HepG2 (cell line): ENCODE results near the gene GRIFIN. TPM values are rescaled to one million over a fixed set of nuclear protein-coding genes. Genes with fewer than 3 reads are reported as not detected.

Experiments used
- ATAC-seq: fragments of 200-7000 bp; cut with Tn5 transposase; 3 replicates; pipeline ENCODE4 v1.9.1; 2020; ENCODE audit warnings: mild to moderate bottlenecking, moderate library complexity
- BruUV-seq: library from RNA; stranded (reverse); fragments of 400-500 nt; replicated peaks from 2 replicates; lab custom pipeline; 2021; lab: Mats Ljungman, UMichigan
- CTCF ChIA-PET: fragments of 300-600 bp; formaldehyde crosslinking; extraction: SDS; loops from one replicate; lab custom pipeline; 2021; ENCODE audit warnings: low total read pairs, inconsistent platforms, low intra/inter-chr PET ratio; lab: Yijun Ruan, JAX
- POLR2A ChIA-PET: fragments of 350-600 bp; sonication (Branson Sonifier 250); formaldehyde crosslinking; loops from one replicate; lab custom pipeline; 2020; ENCODE audit warnings: antibody characterized with exemption, inconsistent platforms; lab: Yijun Ruan, JAX
- DNase-seq: peaks from one replicate; pipeline ENCODE4 v3.0.0-alpha.2; 2015; ENCODE audit warnings: low spot score
- FAIRE-seq: peaks from 3 replicates; lab custom pipeline; 2011; peaks lifted over from hg19 to GRCh38; lab: Jason Lieb, UNC
- H2AFZ ChIP-seq: one replicate; pipeline ENCODE4 v1.6.1; 2011; ENCODE audit warnings: low read length, inconsistent platforms
- H3K27ac ChIP-seq: fragments of 300-600 bp; 3 replicates; pipeline ENCODE4 v1.8.0; 2011; ENCODE audit warnings: mixed run types, mild to moderate bottlenecking, mixed read lengths, low read length, inconsistent platforms; ENCODE audit not compliant: insufficient read depth; ENCODE audit errors: extremely low read length
- H3K27me3 ChIP-seq, 2 experiments: fragments of 200-600 bp in 1 of 2; 2 replicates in 1 of 2; 3 replicates in 1 of 2; pipeline versions ENCODE4 v1.6.0 to v1.8.0; 2011; ENCODE audit warnings: low read length in 2 of 2, mild to moderate bottlenecking in 2 of 2, moderate library complexity in 2 of 2, inconsistent platforms in 1 of 2; ENCODE audit not compliant: insufficient read depth in 2 of 2, control insufficient read depth in 1 of 2
- H3K36me3 ChIP-seq, 2 experiments: fragments of 200-600 bp in 1 of 2; replicated peaks in 1 of 2; 2 replicates in 1 of 2; 3 replicates in 1 of 2; pipeline versions ENCODE4 v1.5.1 to v1.8.0; 2011; ENCODE audit warnings: low read length in 2 of 2, inconsistent platforms in 1 of 2; ENCODE audit not compliant: insufficient read depth in 2 of 2, control insufficient read depth in 1 of 2
- H3K4me1 ChIP-seq: 2 replicates; pipeline ENCODE4 v1.5.1; 2012; ENCODE audit warnings: low read length, inconsistent platforms; ENCODE audit not compliant: insufficient read depth
- H3K4me2 ChIP-seq: 2 replicates; pipeline ENCODE4 v1.6.0; 2011; ENCODE audit warnings: low read depth, low read length, inconsistent platforms
- H3K4me3 ChIP-seq, 3 experiments: fragments of 200-600 bp in 1 of 3; sonication (generic), shearing (Covaris generic) in 1 of 3; replicated peaks in 1 of 3; 2 replicates each; pipeline ENCODE4 v1.5.1; 2011 to 2016; ENCODE audit warnings: low read length in 3 of 3, inconsistent platforms in 2 of 3, low read depth in 2 of 3, mild to moderate bottlenecking in 2 of 3, control low read depth in 1 of 3, mixed read lengths in 1 of 3; ENCODE audit not compliant: insufficient read depth in 1 of 3
- H3K79me2 ChIP-seq: one replicate; pipeline ENCODE4 v1.6.1; 2011; ENCODE audit warnings: low read length, inconsistent platforms; ENCODE audit not compliant: insufficient read depth
- H3K9ac ChIP-seq: 2 replicates; pipeline ENCODE4 v1.6.0; 2011; ENCODE audit warnings: mild to moderate bottlenecking, low read depth, low read length, inconsistent platforms; ENCODE audit not compliant: insufficient read depth
- H3K9me3 ChIP-seq: 2 replicates; pipeline ENCODE4 v1.5.1; 2012; ENCODE audit warnings: mild to moderate bottlenecking, low read length
- H4K20me1 ChIP-seq: 2 replicates; pipeline ENCODE4 v1.6.0; 2011; ENCODE audit warnings: inconsistent platforms, mild to moderate bottlenecking, low read length, moderate library complexity; ENCODE audit not compliant: insufficient read depth
- FOXK2 ChIP-seq: fragments of 450-650 bp; IDR thresholded peaks from 2 replicates; pipeline ENCODE4 v1.6.1; 2016
- NKX3-1 ChIP-seq: sonication (generic); formaldehyde crosslinking; IDR thresholded peaks from 2 replicates; pipeline ENCODE4 v1.5.0; 2020; ENCODE audit warnings: missing genetic modification reagents
- PAX8 ChIP-seq: sonication (generic); formaldehyde crosslinking; IDR thresholded peaks from 2 replicates; pipeline ENCODE4 v1.8.0; 2022; ENCODE audit warnings: mild to moderate bottlenecking, missing genetic modification reagents, borderline replicate concordance
- PITX1 ChIP-seq: sonication (generic); formaldehyde crosslinking; IDR thresholded peaks from 2 replicates; pipeline ENCODE4 v1.5.1; 2020; ENCODE audit warnings: mild to moderate bottlenecking, missing genetic modification reagents
- RFX3 ChIP-seq: IDR thresholded peaks from 2 replicates; pipeline ENCODE4 v1.6.1; 2016; ENCODE audit warnings: missing biosample characterization, missing genetic modification reagents
- TCF12 ChIP-seq, 2 experiments: fragments of 450-650 bp in 1 of 2; sonication (generic) in 1 of 2; formaldehyde crosslinking in 1 of 2; IDR thresholded peaks; 2 replicates each; pipeline versions ENCODE4 v1.6.1 to v1.8.0; 2017 to 2022; ENCODE audit warnings: antibody characterized with exemption in 1 of 2, mild to moderate bottlenecking in 1 of 2, missing genetic modification reagents in 1 of 2, moderate library complexity in 1 of 2
- ZNF577 ChIP-seq: sonication (generic); formaldehyde crosslinking; IDR thresholded peaks from 2 replicates; pipeline ENCODE4 v1.4.0; 2020; ENCODE audit warnings: mild to moderate bottlenecking, low read depth, missing genetic modification reagents, borderline replicate concordance
- ZNF607 ChIP-seq: sonication (generic); formaldehyde crosslinking; IDR thresholded peaks from 2 replicates; pipeline ENCODE4 v1.5.1; 2020; ENCODE audit warnings: missing genetic modification reagents, mild to moderate bottlenecking, borderline replicate concordance
- ZNF792 ChIP-seq: IDR thresholded peaks from 2 replicates; pipeline ENCODE4 v1.6.1; 2016
- ZSCAN9 ChIP-seq: IDR thresholded peaks from 2 replicates; pipeline ENCODE4 v1.6.1; 2016; ENCODE audit warnings: borderline replicate concordance
- WGBS: methylation state at CpG from one replicate; pipeline ENCODE4 v1.1.6; 2017; ENCODE audit warnings: low lambda C conversion rate; 5-methylcytosine and 5-hydroxymethylcytosine counted together
- in situ Hi-C: cut with HindIII; loops from 2 replicates; pipeline ENCODE4 v1.10.0; 2017; ENCODE audit warnings: low pct_unique_long_range_greater_than_20kb; ENCODE audit not compliant: extremely low pct_ligation_motif_present
- intact Hi-C: fragments of 100-400 bp; cut with micrococcal nuclease; formaldehyde crosslinking; loops from one replicate; pipeline ENCODE4 v1.10.0; 2022; ENCODE audit not compliant: unreplicated experiment
- polyA plus RNA-seq, 8 experiments: library from polyadenylated mRNA; depleted of rRNA in 3 of 8; stranded (reverse) in 7 of 8; unstranded in 1 of 8; fragments of >200 nt; fragmentation: Illumina TruSeq in 4 of 8; extraction: Trizol in 4 of 8; gene quantifications; 2 replicates each; pipeline versions ENCODE4 v1.2.1 to v1.2.3, GENCODE V29; 2011 to 2016; ENCODE audit warnings: low read depth in 4 of 8, missing spikeins in 1 of 8, mixed read lengths in 1 of 8; ENCODE audit not compliant: insufficient read depth in 1 of 8
- total RNA-seq, 5 experiments: library from RNA; depleted of rRNA; stranded (reverse); fragments of >200 nt; fragmentation: Illumina TruSeq; extraction: Trizol; gene quantifications; 2 replicates each; pipeline ENCODE4 v1.2.3, GENCODE V29; 2016; ENCODE audit warnings: low read depth in 1 of 5
- TF ChIP-seq, protein P1 (sequence below): sonication (generic); formaldehyde crosslinking; IDR thresholded peaks from 2 replicates; pipeline ENCODE4 v1.4.0; 2020; ENCODE audit warnings: missing genetic modification reagents
- TF ChIP-seq, protein P2 (sequence below): fragments of 450-650 bp; IDR thresholded peaks from 2 replicates; pipeline ENCODE4 v1.6.1; 2016
- TF ChIP-seq, protein P3 (sequence below): sonication (generic); formaldehyde crosslinking; IDR thresholded peaks from 2 replicates; pipeline ENCODE4 v1.8.1; 2023; ENCODE audit warnings: mild to moderate bottlenecking, missing genetic modification reagents
- TF ChIP-seq, protein P4 (sequence below): sonication (generic); formaldehyde crosslinking; IDR thresholded peaks from 2 replicates; pipeline ENCODE4 v1.5.0; 2020; ENCODE audit warnings: mild to moderate bottlenecking, missing genetic modification reagents, borderline replicate concordance

GRIFIN gene
- total and polyA plus RNA-seq, 2 of the 13 experiments (the other 11 are each of a cell fraction or from before 2014, with no cell fraction given), result not detected

DNA sequence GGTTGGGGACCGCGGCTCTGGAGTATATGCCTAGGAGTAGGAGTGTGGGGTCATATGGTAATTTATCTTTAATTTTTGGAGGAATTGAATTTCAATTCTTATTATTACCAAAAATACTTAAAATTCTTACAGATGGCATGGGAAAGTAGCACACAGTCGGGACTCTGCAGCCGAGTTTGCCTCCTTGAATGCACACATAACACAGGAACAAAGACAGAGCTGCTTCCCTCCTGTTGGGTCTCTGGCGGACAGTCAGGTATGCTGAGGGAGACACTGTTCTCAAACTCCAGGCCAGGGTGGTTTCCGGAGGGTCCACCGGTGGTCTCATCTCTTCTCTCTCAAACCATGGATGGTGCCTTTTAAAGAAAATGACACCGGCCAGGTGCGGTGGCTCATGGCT is 32.7 kb downstream of the GRIFIN start:
- Histone ChIP-seq H3K27ac (no peak overlapping the region), H3K4me3 (no peak overlapping the region), H3K9ac (no peak overlapping the region), H3K9me3 (no peaks in the 10 kb centered on the region), H2AFZ (no peak overlapping the region), H3K36me3 (no peaks in the 10 kb centered on the region), H3K4me2 (no peak overlapping the region), H3K4me1 (peaks cover 15% of the 10 kb centered on the region), H4K20me1 (no peaks in the 10 kb centered on the region), H3K27me3 (no peaks in the 10 kb centered on the region), H3K79me2 (no peaks in the 10 kb centered on the region)
- DNase-seq, result no peak
- intact Hi-C loops (no loop called here), in situ Hi-C loops (no loop called here)
- BruUV-seq, result no TSS peak
- no peak for FAIRE-seq
- WGBS, result 89% methylated on average over 8 of the region's 9 CpGs
- ChIA-PET POLR2A (no interaction called here), CTCF (no interaction called here)
- no peak for ATAC-seq
- TF ChIP-seq ZNF607 (CRISPR knock-in tag), result no peak
- TF ChIP-seq, protein P1, sequence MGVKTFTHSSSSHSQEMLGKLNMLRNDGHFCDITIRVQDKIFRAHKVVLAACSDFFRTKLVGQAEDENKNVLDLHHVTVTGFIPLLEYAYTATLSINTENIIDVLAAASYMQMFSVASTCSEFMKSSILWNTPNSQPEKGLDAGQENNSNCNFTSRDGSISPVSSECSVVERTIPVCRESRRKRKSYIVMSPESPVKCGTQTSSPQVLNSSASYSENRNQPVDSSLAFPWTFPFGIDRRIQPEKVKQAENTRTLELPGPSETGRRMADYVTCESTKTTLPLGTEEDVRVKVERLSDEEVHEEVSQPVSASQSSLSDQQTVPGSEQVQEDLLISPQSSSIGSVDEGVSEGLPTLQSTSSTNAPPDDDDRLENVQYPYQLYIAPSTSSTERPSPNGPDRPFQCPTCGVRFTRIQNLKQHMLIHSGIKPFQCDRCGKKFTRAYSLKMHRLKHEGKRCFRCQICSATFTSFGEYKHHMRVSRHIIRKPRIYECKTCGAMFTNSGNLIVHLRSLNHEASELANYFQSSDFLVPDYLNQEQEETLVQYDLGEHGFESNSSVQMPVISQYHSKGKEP (CRISPR knock-in tag), result no peak
- TF ChIP-seq, protein P2, sequence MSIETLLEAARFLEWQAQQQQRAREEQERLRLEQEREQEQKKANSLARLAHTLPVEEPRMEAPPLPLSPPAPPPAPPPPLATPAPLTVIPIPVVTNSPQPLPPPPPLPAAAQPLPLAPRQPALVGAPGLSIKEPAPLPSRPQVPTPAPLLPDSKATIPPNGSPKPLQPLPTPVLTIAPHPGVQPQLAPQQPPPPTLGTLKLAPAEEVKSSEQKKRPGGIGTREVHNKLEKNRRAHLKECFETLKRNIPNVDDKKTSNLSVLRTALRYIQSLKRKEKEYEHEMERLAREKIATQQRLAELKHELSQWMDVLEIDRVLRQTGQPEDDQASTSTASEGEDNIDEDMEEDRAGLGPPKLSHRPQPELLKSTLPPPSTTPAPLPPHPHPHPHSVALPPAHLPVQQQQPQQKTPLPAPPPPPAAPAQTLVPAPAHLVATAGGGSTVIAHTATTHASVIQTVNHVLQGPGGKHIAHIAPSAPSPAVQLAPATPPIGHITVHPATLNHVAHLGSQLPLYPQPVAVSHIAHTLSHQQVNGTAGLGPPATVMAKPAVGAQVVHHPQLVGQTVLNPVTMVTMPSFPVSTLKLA, result no peak
- TF ChIP-seq PAX8 (CRISPR knock-in tag), result no peak
- no peak for TF ChIP-seq TCF12 (IDR thresholded peaks at IDR 0.05)
- no peak for TF ChIP-seq TCF12 (CRISPR knock-in tag; IDR thresholded peaks at IDR 0.05)
- TF ChIP-seq ZSCAN9 (CRISPR knock-in tag), result no peak
- TF ChIP-seq PITX1 (CRISPR knock-in tag), result no peak
- TF ChIP-seq NKX3-1, result no peak
- no peak for TF ChIP-seq ZNF577 (CRISPR knock-in tag)
- TF ChIP-seq FOXK2, result no peak
- TF ChIP-seq, protein P3, sequence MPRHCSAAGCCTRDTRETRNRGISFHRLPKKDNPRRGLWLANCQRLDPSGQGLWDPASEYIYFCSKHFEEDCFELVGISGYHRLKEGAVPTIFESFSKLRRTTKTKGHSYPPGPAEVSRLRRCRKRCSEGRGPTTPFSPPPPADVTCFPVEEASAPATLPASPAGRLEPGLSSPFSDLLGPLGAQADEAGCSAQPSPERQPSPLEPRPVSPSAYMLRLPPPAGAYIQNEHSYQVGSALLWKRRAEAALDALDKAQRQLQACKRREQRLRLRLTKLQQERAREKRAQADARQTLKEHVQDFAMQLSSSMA (CRISPR knock-in tag), result no peak
- TF ChIP-seq RFX3 (CRISPR knock-in tag), result no peak
- TF ChIP-seq, protein P4, sequence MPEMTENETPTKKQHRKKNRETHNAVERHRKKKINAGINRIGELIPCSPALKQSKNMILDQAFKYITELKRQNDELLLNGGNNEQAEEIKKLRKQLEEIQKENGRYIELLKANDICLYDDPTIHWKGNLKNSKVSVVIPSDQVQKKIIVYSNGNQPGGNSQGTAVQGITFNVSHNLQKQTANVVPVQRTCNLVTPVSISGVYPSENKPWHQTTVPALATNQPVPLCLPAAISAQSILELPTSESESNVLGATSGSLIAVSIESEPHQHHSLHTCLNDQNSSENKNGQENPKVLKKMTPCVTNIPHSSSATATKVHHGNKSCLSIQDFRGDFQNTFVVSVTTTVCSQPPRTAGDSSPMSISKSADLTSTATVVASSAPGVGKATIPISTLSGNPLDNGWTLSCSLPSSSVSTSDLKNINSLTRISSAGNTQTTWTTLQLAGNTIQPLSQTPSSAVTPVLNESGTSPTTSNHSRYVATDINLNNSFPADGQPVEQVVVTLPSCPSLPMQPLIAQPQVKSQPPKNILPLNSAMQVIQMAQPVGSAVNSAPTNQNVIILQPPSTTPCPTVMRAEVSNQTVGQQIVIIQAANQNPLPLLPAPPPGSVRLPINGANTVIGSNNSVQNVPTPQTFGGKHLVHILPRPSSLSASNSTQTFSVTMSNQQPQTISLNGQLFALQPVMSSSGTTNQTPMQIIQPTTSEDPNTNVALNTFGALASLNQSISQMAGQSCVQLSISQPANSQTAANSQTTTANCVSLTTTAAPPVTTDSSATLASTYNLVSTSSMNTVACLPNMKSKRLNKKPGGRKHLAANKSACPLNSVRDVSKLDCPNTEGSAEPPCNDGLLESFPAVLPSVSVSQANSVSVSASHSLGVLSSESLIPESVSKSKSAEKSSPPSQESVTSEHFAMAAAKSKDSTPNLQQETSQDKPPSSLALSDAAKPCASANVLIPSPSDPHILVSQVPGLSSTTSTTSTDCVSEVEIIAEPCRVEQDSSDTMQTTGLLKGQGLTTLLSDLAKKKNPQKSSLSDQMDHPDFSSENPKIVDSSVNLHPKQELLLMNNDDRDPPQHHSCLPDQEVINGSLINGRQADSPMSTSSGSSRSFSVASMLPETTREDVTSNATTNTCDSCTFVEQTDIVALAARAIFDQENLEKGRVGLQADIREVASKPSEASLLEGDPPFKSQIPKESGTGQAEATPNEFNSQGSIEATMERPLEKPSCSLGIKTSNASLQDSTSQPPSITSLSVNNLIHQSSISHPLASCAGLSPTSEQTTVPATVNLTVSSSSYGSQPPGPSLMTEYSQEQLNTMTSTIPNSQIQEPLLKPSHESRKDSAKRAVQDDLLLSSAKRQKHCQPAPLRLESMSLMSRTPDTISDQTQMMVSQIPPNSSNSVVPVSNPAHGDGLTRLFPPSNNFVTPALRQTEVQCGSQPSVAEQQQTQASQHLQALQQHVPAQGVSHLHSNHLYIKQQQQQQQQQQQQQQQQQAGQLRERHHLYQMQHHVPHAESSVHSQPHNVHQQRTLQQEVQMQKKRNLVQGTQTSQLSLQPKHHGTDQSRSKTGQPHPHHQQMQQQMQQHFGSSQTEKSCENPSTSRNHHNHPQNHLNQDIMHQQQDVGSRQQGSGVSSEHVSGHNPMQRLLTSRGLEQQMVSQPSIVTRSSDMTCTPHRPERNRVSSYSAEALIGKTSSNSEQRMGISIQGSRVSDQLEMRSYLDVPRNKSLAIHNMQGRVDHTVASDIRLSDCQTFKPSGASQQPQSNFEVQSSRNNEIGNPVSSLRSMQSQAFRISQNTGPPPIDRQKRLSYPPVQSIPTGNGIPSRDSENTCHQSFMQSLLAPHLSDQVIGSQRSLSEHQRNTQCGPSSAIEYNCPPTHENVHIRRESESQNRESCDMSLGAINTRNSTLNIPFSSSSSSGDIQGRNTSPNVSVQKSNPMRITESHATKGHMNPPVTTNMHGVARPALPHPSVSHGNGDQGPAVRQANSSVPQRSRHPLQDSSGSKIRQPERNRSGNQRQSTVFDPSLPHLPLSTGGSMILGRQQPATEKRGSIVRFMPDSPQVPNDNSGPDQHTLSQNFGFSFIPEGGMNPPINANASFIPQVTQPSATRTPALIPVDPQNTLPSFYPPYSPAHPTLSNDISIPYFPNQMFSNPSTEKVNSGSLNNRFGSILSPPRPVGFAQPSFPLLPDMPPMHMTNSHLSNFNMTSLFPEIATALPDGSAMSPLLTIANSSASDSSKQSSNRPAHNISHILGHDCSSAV, result no peak
- no peak for TF ChIP-seq ZNF792
